Peyer's patch (tissue), 4 donors: ENCODE measurements around the gene TMEM17. TPM values are rescaled to one million over a fixed set of nuclear protein-coding genes. Genes with fewer than 3 reads are reported as not detected.

ENCODE experiments used
- DNase-seq, 3 donors: peaks; one replicate each; pipeline ENCODE4 v3.0.0-alpha.2; 2017 to 2019
- H3K27ac ChIP-seq, 4 donors: fragments of 200-600 bp; sonication (generic); one replicate each; pipeline ENCODE4 v1.5.1; 2016 to 2019
- H3K27me3 ChIP-seq, 2 donors: fragments of 200-600 bp; sonication (generic); one replicate each; pipeline ENCODE4 v1.5.1; 2019
- H3K36me3 ChIP-seq, 3 donors: fragments of 200-600 bp; sonication (generic); one replicate each; pipeline ENCODE4 v1.5.1; 2016 to 2019
- H3K4me1 ChIP-seq, 4 donors: fragments of 200-600 bp; sonication (generic); one replicate each; pipeline ENCODE4 v1.5.1; 2016 to 2019
- H3K4me3 ChIP-seq, 4 donors: fragments of 200-600 bp; sonication (generic); 1 replicate in 3 of 4; 2 replicates in 1 of 4; pipeline ENCODE4 v1.5.1; 2016 to 2019; ENCODE audit warnings: mild to moderate bottlenecking in 1 of 4
- H3K9me3 ChIP-seq, 4 donors: fragments of 200-600 bp; sonication (generic); one replicate each; pipeline ENCODE4 v1.5.1; 2016 to 2019; ENCODE audit warnings: mild to moderate bottlenecking in 1 of 4
- POLR2A ChIP-seq, 2 donors: fragments of 450-650 bp; IDR thresholded peaks; one replicate each; pipeline ENCODE4 v1.5.1; 2017; ENCODE audit warnings: antibody characterized with exemption in 2 of 2, mild to moderate bottlenecking in 2 of 2, moderate library complexity in 2 of 2
- total RNA-seq, 4 donors: library from RNA; depleted of rRNA; stranded (reverse); fragments of >200 nt; gene quantifications; one replicate each; pipeline ENCODE4 v1.1.0, GENCODE V29; 2016
- TF ChIP-seq, protein P1 (sequence below), 6 experiments: fragments of 450-650 bp in 4 of 6; fragments of 200-600 bp in 2 of 6; sonication (generic) in 1 of 6; IDR thresholded peaks; one replicate each; pipeline ENCODE4 v1.5.1; 2017 to 2019; ENCODE audit warnings: antibody characterized with exemption in 6 of 6, mild to moderate bottlenecking in 3 of 6, moderate library complexity in 1 of 6

TMEM17 gene, protein sequence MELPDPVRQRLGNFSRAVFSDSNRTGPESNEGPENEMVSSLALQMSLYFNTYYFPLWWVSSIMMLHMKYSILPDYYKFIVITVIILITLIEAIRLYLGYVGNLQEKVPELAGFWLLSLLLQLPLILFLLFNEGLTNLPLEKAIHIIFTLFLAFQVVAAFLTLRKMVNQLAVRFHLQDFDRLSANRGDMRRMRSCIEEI
- 1 to 10 TPM in 1 of 4 donors, under 1 TPM in 1, not detected in 2; 0.67 to 1.8 TPM for total RNA-seq

DNA sequence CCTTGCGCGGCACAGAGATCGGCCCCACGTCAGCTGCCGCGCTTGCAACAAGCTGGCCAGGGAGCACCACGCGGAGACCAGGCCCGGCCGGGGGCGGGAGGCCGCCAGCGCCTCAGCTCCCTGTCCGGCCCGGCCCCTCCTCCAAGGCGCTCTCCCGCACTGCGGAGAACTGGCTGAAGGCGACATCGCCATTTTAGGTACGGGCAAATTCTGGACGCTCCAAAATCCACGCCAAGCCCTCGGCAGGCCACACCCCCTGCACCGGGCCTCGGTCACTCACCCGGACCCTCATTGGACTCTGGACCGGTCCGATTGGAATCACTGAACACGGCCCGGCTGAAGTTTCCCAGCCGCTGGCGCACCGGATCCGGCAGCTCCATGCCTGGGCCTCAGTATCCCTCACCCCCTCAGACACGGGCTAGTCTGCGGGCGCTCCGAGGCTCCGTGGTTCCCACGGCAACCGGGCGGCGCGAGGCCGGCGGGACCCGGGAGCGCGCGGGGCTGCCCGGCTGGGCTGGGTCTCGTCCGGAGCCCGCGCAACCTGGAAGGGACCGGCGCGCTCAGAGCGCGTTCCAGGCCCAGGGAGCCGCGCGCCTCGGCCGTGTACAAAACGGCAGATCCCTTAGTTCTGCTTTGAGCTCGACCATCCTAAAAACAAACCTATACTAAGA, at the start of gene TMEM17:
TMEM17 (minus strand) TSS at position 446 of the 671 bp plus-strand sequence; CDS start at position 380, 66 bp downstream.
- TF ChIP-seq, protein P1, sequence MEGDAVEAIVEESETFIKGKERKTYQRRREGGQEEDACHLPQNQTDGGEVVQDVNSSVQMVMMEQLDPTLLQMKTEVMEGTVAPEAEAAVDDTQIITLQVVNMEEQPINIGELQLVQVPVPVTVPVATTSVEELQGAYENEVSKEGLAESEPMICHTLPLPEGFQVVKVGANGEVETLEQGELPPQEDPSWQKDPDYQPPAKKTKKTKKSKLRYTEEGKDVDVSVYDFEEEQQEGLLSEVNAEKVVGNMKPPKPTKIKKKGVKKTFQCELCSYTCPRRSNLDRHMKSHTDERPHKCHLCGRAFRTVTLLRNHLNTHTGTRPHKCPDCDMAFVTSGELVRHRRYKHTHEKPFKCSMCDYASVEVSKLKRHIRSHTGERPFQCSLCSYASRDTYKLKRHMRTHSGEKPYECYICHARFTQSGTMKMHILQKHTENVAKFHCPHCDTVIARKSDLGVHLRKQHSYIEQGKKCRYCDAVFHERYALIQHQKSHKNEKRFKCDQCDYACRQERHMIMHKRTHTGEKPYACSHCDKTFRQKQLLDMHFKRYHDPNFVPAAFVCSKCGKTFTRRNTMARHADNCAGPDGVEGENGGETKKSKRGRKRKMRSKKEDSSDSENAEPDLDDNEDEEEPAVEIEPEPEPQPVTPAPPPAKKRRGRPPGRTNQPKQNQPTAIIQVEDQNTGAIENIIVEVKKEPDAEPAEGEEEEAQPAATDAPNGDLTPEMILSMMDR (IDR thresholded peaks at IDR 0.05) = no peak
- peak in 1 of 2 donors; percentile 27 for TF ChIP-seq POLR2A (IDR thresholded peaks at IDR 0.05)
- H3K4me1 ChIP-seq = peaks cover 0 to 4% (median 1%) of the 10 kb centered on the region in 4 donors
- no peaks in the 10 kb centered on the region for H3K9me3 ChIP-seq

DNA sequence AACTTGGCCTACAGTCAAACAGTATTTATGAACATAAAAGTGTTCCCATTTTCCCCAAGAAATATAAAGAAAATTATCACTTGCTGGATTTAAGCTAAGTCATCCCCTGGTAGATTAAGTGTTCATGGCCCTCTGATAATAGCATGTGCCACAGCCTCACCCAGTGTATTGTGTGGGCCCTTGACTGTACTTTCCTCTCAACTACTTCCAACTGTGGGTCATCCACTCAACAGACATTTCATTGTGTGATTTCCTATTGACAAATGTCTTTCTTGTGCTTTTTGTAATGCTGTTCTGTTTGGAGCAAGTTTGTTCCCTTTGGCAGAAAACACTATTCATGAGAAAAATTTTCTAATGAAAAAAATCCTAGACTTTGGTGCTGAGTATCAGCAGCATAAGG, 48.4 kb upstream of the TMEM17 start:
- TF ChIP-seq POLR2A (IDR thresholded peaks at IDR 0.05) = no peak
- TF ChIP-seq, protein P1 (IDR thresholded peaks at IDR 0.05) = no peak
- Histone ChIP-seq H3K27ac (no peak overlapping the region), H3K9me3 (no peaks in the 10 kb centered on the region), H3K4me3 (no peak overlapping the region), H3K36me3 (no peaks in the 10 kb centered on the region), H3K27me3 (no peaks in the 10 kb centered on the region), H3K4me1 (no peaks in the 10 kb centered on the region)
- DNase-seq = no peak

More for the DNA sequence above, at the start of gene TMEM17:
- H3K4me3 ChIP-seq = peak within 1 kb of the TSS; percentile 58 to 77 (median 68)
- peak within 1 kb of the TSS; percentile 67 to 86 (median 78) for H3K27ac ChIP-seq
- peak; percentile 43 to 89 (median 88) for DNase-seq
- no peaks in the 10 kb centered on the region for H3K36me3 ChIP-seq
- H3K27me3 ChIP-seq = no peaks in the 10 kb centered on the region

DNA sequence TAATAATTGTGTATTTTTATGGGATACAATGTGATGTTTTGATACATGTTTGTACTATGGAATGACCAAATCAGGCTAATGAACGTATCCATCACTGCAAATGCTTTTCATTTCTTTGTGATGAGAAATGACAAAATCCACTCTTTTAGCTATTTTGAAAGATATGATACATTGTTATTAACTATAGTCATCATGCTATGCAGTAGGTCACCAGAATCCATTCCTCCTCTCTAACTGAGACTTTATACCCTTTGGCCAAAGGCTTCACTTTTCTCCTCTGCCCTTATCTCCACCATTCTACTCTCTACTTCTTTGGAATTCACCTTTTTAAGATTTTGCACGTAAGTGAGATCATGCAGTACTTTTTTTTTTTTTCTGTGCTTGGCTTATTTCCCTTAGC, 44.5 kb upstream of the TMEM17 start:
- Histone ChIP-seq H3K4me1 (no peaks in the 10 kb centered on the region), H3K9me3 (no peaks in the 10 kb centered on the region), H3K36me3 (no peaks in the 10 kb centered on the region), H3K27ac (no peak overlapping the region), H3K27me3 (no peaks in the 10 kb centered on the region), H3K4me3 (no peak overlapping the region)
- TF ChIP-seq, protein P1 (IDR thresholded peaks at IDR 0.05) = no peak
- TF ChIP-seq POLR2A (IDR thresholded peaks at IDR 0.05) = no peak
- no peak for DNase-seq

DNA sequence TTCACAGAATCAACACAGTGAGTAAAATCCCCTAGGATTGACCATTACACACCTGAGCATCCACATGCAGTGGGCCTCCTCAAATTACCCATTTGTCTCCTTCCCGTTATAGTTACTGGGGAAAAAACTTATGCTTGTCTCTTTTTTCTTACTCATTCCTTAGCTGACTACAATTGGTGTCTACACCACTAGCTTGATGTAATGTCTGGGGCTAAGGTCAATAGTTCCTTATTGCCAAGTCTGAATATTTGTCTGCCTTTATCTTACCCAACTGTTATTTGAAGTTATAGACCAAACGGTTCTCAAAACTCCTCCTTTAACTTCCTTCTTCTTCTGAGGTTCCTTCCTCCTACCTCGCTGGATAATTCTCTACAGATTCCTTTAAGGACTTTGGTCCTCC, 41.9 kb upstream of the TMEM17 start:
- TF ChIP-seq POLR2A (IDR thresholded peaks at IDR 0.05) = no peak
- TF ChIP-seq, protein P1 (IDR thresholded peaks at IDR 0.05) = no peak
- Histone ChIP-seq H3K4me3 (no peak overlapping the region), H3K27ac (no peak overlapping the region), H3K9me3 (no peaks in the 10 kb centered on the region), H3K27me3 (no peaks in the 10 kb centered on the region), H3K36me3 (no peaks in the 10 kb centered on the region), H3K4me1 (no peaks in the 10 kb centered on the region)
- DNase-seq = no peak

DNA sequence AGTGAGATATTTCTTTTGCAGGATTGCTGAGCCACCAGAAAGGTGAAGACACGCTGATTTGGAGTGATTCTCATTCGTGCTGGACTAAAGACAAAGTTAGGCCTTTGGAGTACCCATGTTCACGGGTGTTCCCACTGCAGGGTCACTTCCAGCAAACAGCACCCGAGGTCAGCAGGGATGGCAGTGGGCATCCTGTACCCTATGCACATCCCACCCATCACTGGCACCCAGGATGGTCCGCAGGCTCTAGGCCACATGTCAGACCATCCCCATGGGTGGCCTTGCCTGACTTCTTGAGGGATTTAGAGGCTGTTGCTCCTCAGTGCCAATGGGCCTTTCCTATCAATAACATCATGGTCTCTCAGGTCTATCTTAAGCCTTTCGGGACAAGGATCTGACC, 39.3 kb upstream of the TMEM17 start:
- Histone ChIP-seq H3K27me3 (no peaks in the 10 kb centered on the region), H3K27ac (no peak overlapping the region), H3K36me3 (no peaks in the 10 kb centered on the region), H3K9me3 (no peaks in the 10 kb centered on the region), H3K4me3 (no peak overlapping the region), H3K4me1 (no peaks in the 10 kb centered on the region)
- no peak for DNase-seq
- TF ChIP-seq POLR2A (IDR thresholded peaks at IDR 0.05) = no peak
- TF ChIP-seq, protein P1 (IDR thresholded peaks at IDR 0.05) = no peak
